ENCODE data around the gene MIER2. TPM values are rescaled to one million over a fixed set of nuclear protein-coding genes. Genes with fewer than 3 reads are reported as not detected.
"Not testable (repeated sequence)": the region's sequence is repeated elsewhere in the genome, so short reads cannot be mapped to it uniquely, and the experiment has no call there.

MIER2 gene
- total RNA-seq, 4 donors from 2014 or later, result 11.6 to 26.4 (median 18.9) TPM

DNA sequence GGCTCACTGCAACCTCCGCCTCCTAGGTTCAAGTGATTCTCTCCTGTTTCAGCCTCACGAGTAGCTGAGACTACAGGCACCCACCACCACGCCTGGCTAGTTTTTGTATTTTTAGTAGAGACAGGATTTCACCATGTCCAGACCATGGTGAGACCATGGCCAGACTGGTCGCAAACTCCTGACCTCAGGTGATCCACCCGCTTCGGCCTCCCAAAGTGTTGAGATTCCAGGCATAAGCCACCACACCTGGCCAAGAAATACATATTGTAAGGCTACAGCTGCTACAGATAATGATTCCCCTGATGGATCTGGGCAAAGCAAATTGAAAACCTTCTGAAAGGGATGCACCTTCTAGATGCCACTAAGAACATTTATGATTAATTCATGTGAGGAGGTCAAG lies 71.2 kb downstream of the MIER2 start:
- TF ChIP-seq, protein P1, sequence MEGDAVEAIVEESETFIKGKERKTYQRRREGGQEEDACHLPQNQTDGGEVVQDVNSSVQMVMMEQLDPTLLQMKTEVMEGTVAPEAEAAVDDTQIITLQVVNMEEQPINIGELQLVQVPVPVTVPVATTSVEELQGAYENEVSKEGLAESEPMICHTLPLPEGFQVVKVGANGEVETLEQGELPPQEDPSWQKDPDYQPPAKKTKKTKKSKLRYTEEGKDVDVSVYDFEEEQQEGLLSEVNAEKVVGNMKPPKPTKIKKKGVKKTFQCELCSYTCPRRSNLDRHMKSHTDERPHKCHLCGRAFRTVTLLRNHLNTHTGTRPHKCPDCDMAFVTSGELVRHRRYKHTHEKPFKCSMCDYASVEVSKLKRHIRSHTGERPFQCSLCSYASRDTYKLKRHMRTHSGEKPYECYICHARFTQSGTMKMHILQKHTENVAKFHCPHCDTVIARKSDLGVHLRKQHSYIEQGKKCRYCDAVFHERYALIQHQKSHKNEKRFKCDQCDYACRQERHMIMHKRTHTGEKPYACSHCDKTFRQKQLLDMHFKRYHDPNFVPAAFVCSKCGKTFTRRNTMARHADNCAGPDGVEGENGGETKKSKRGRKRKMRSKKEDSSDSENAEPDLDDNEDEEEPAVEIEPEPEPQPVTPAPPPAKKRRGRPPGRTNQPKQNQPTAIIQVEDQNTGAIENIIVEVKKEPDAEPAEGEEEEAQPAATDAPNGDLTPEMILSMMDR (IDR thresholded peaks at IDR 0.05), result no peak
- no peak for TF ChIP-seq POLR2AphosphoS5 (IDR thresholded peaks at IDR 0.05)
- no peak for TF ChIP-seq EP300 (IDR thresholded peaks at IDR 0.05)
- no peak for TF ChIP-seq POLR2A (IDR thresholded peaks at IDR 0.05; ENCODE audit: low read depth)
- H3K4me1 ChIP-seq, result no peaks in the 10 kb centered on the region
- H3K4me3 ChIP-seq, result no peak overlapping the region
- H3K27me3 ChIP-seq, result peaks cover 0 to 34% (median 8%) of the 10 kb centered on the region in 4 donors
- no peaks in the 10 kb centered on the region for H3K36me3 ChIP-seq
- H3K27ac ChIP-seq (replicated peaks in 1 of 4), result no peak overlapping the region
- intact Hi-C loops (cut with DNase I), result no loop called here
- WGBS, result 84% methylated on average over 6 of the region's 6 CpGs
- no peak for DNase-seq (ENCODE audit: extremely low spot score)
- no peaks in the 10 kb centered on the region for H3K9me3 ChIP-seq

DNA sequence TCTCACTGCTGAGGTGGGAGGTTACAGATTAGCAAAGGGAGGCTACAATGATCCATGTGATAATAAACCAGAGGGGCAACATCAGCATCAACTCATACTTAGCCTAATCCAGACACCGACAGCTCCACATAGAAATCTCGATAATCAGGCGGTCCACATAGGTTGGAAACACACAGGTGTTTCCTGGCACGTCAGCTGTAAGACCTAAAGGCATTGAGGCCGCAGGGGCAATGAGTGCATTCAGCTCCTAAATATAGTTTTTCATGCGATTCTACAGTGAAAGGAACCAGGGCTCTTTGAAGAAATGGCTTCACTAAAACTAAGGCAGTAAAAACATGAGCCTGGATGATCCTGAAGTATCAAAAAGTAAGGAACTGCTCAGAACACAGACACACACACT lies 72.7 kb downstream of the MIER2 start:
- WGBS, result 69% methylated on average over 6 of the region's 6 CpGs

GRCh38 chr19:270766-271318 lies 73.8 kb downstream of the MIER2 start:
- intact Hi-C loops (cut with DNase I), result not testable (repeated sequence)
- peaks cover 0 to 13% (median 10%) of the 10 kb centered on the region in 4 donors for H3K27me3 ChIP-seq

More for the DNA sequence above, 72.7 kb downstream of the MIER2 start:
- Histone ChIP-seq H3K4me1 (peaks cover 8 to 9% (median 9%) of the 10 kb centered on the region in 4 donors), H3K36me3 (no peaks in the 10 kb centered on the region), H3K9me3 (no peaks in the 10 kb centered on the region), H3K27ac (replicated peaks in 1 of 4) (no peak overlapping the region), H3K27me3 (peaks cover 0 to 22% (median 5%) of the 10 kb centered on the region in 4 donors), H3K4me3 (no peak overlapping the region)
- no peak for DNase-seq (ENCODE audit: extremely low spot score)
- intact Hi-C loops (cut with DNase I), result no loop called here
- TF ChIP-seq POLR2AphosphoS5 (IDR thresholded peaks at IDR 0.05) (no peak), POLR2A (IDR thresholded peaks at IDR 0.05; ENCODE audit: low read depth) (no peak), EP300 (IDR thresholded peaks at IDR 0.05) (no peak)
- TF ChIP-seq, protein P1 (IDR thresholded peaks at IDR 0.05), result no peak

GRCh38 chr19:269241-269640 lies 75.4 kb downstream of the MIER2 start:
- Histone ChIP-seq H3K36me3 (no peaks in the 10 kb centered on the region), H3K4me3 (no peak overlapping the region), H3K4me1 (peaks cover 10 to 13% (median 12%) of the 10 kb centered on the region in 4 donors), H3K27me3 (peaks cover 0 to 24% (median 14%) of the 10 kb centered on the region in 4 donors), H3K9me3 (no peaks in the 10 kb centered on the region), H3K27ac (replicated peaks in 1 of 4) (no peak overlapping the region)
- DNase-seq (ENCODE audit: extremely low spot score), result no peak
- TF ChIP-seq, protein P1 (IDR thresholded peaks at IDR 0.05), result no peak
- no peak for TF ChIP-seq EP300 (IDR thresholded peaks at IDR 0.05)
- TF ChIP-seq POLR2A (IDR thresholded peaks at IDR 0.05; ENCODE audit: low read depth), result no peak
- no peak for TF ChIP-seq POLR2AphosphoS5 (IDR thresholded peaks at IDR 0.05)
- intact Hi-C loops (cut with DNase I), result no loop called here

More at GRCh38 chr19:270766-271318, 73.8 kb downstream of the MIER2 start:
- H3K9me3 ChIP-seq; H3K4me3 ChIP-seq; H3K27ac ChIP-seq (replicated peaks in 1 of 4); H3K36me3 ChIP-seq; DNase-seq (ENCODE audit: extremely low spot score): not testable (repeated sequence)
- 69% methylated on average over 7 of the region's 12 CpGs for WGBS
- peaks cover 10 to 13% (median 12%) of the 10 kb centered on the region in 4 donors for H3K4me1 ChIP-seq

DNA sequence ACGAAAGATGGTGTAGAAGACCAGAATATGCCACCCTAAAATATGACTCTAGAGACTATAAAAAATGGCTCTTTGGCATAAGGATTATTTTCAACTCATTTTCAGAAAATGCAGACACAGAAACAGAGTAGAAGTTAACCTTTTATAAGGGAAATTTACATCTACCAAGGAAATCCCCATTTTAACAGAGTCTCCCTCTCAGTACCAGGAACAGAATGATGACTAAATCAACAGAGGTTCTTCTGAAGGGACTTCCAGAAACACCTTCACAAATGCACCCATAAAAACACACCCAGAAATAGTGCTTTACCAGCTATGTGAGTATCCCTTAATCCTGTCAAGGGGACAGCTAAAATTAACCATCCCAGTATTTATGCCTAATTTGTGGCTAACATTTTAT lies 82.5 kb downstream of the MIER2 start:
- H3K27me3 ChIP-seq, result peaks cover 0 to 38% (median 16%) of the 10 kb centered on the region in 4 donors
- H3K36me3 ChIP-seq, result no peaks in the 10 kb centered on the region
- TF ChIP-seq POLR2A (IDR thresholded peaks at IDR 0.05; ENCODE audit: low read depth), result no peak
- TF ChIP-seq EP300 (IDR thresholded peaks at IDR 0.05), result no peak
- no peak for TF ChIP-seq POLR2AphosphoS5 (IDR thresholded peaks at IDR 0.05)
- TF ChIP-seq, protein P1 (IDR thresholded peaks at IDR 0.05), result no peak
- 89% methylated on average over 1 of the region's 1 CpG for WGBS
- peaks cover 5 to 6% (median 6%) of the 10 kb centered on the region in 4 donors for H3K4me1 ChIP-seq
- no peaks in the 10 kb centered on the region for H3K9me3 ChIP-seq
- DNase-seq (ENCODE audit: extremely low spot score), result no peak
- no peak overlapping the region for H3K27ac ChIP-seq (replicated peaks in 1 of 4)
- no peak overlapping the region for H3K4me3 ChIP-seq
- intact Hi-C loops (cut with DNase I), result no loop called here

DNA sequence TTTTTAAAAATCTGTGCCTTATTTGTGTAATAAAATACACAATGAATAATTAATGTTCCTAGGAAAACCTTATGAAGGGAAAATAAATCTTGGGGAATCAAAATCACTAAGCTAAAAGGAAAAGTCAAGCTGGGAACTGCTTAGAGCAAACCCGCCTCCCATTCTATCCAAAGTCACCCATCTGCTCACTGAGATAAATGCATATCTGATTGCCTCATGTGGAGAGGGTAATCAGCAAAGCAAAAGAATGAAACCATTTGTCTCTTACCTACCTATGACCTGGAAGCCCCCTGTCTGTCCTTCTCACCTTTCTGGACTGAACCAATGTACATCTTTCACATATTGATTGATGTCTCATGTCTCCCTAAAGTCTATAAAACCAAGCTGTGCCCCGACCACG lies 87.8 kb downstream of the MIER2 start:
- H3K4me1 ChIP-seq; DNase-seq (ENCODE audit: extremely low spot score); H3K4me3 ChIP-seq; H3K27ac ChIP-seq (replicated peaks in 1 of 4); intact Hi-C loops (cut with DNase I); H3K36me3 ChIP-seq; H3K9me3 ChIP-seq: not testable (repeated sequence)
- H3K27me3 ChIP-seq, result peaks cover 0 to 21% (median 0%) of the 10 kb centered on the region in 4 donors
- WGBS, result 65% methylated on average over 3 of the region's 3 CpGs
